GM18499 (cell line): ENCODE results near the gene FLNC.

Experiments
- ATAC-seq: cut with Tn5 transposase; IDR thresholded peaks from one replicate; pipeline ENCODE4 v1.9.1; 2021; ENCODE audit warnings: moderate number of reproducible peaks; ENCODE audit not compliant: insufficient read depth, unreplicated experiment

The FLNC gene

DNA sequence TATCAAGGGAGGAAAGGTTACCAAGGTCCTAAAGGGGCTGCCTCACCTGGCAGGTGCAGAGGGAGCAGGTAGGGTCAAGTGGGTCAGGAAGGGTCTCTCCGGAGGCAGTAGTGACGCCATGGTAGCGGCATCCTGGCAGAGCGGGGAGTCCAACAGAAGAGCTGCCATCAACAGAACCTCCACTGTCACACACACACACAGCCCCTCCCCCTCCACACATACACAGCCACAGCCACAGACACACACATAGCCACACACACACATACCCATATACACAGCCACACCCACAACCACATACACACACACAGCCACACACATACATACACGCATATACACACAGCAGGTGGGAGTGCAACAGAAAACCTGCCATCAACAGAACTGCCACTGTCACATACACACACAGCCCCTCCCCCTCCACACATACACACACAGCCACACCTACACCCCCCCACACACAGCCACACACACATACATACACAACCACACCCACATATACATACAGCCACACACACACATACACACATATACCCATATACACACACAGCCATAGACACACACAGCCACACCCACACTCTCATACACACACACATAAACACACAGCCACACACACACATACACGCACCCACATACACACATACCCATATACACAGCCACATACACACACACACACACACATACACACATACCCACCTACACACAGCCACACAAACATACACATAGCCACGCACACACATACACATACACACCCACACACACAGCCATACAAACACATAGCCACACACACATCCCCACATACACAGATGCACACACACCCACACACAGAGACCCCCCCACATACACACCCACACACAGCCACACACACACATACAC lies 57.2 kb downstream of the FLNC start:
- ATAC-seq = no peak

DNA sequence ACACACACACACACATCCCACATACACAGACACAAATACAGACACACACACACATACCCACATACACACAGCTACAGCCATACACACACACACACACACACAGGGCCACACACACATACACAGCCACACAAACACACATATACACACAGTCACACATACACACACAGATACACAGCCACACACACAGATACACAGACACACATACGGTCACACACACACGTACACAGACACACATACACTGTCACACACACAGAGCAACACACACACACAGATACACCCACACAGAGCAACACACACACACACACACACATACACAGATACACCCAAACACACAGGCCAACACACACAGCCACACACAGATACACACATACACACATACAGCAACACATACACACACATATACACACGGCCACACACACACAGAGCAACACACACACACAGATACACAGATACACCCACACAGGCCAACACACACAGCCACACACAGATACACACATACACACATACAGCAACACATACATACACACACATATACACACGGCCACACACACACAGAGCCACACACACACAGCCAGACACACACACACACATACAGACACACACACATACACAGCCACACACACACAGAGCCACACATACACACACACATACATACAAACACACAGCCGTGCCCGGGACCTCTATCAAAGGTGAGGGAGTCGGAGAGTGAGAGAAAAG lies 58.0 kb downstream of the FLNC start:
- ATAC-seq = no peak

DNA sequence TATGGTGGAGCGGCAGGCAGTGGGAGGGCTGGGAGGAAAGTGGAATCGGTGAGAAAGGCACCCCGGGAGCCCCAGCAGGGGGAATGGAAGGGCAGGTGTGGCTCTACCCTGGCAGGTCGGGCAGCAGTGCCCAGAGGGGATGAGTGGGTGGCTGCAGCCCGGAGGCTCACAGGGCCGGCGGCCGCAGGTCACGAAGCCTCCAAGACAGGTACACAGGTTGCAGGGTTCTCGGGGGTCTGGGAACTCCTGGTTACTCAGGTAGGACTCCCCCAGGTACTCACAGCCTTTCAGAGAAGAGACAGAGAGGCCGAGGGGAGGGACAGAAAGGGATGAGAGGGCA lies 58.5 kb downstream of the FLNC start:
- ATAC-seq = no peak

DNA sequence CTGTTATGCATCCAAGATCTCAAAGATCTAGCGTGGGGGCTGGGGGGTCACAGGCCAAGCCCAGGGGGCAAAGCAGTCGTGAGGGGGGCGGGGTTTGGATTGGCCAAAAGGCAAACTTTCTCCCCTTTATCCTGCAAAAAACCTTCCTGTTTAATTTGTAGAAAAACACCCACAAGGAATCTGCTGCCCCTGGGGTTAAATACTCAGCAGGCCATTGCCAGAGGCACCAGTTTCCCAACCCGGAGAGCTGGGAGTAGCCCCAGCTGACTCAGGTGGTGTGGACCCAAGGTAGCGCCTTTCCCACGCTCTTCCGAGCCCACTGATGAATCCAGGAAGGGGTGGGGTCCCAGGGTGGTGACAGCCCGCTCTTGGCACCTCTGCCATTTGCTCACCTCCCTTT lies 58.9 kb downstream of the FLNC start:
- ATAC-seq = no peak

DNA sequence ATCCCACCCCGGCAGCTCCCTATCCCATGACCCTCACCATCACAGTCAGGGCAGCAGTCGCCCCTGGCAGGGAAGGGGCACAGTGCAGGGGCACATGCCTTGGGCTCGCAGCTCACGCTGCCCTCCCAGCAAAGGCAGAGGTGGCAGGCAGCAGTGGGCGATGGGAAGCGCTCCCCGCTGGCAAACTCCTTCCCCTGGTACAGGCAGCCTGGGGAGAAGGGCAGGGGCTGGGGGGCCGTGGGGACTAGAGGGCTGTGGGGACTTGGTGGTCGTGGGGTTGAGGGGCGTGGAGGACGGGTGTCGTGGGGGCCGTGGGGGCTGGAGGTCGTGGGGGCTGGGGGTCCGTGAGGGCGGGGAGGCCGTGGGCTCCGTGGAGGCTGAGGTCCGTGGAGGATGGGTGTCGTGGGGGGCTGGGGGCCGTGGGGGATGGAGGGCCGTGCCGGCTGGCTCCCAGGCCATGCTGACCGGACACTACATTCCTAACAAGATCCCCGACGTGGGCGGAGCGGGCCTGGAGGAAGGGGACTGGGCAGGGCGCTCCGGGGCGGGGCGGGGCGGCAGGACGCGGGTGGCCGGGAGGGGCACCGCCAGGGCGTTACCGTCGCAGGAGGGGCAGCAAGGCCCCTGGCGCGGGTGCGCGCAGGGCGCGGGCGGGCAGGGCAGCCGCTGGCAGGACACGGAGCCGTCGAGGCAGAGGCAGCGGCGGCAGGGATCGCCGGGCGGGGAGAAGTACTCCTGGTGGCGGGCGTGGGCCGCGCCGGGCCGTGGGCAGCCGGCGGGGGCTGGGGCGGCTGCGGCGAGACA lies 60.3 kb downstream of the FLNC start:
- ATAC-seq = no peak

DNA sequence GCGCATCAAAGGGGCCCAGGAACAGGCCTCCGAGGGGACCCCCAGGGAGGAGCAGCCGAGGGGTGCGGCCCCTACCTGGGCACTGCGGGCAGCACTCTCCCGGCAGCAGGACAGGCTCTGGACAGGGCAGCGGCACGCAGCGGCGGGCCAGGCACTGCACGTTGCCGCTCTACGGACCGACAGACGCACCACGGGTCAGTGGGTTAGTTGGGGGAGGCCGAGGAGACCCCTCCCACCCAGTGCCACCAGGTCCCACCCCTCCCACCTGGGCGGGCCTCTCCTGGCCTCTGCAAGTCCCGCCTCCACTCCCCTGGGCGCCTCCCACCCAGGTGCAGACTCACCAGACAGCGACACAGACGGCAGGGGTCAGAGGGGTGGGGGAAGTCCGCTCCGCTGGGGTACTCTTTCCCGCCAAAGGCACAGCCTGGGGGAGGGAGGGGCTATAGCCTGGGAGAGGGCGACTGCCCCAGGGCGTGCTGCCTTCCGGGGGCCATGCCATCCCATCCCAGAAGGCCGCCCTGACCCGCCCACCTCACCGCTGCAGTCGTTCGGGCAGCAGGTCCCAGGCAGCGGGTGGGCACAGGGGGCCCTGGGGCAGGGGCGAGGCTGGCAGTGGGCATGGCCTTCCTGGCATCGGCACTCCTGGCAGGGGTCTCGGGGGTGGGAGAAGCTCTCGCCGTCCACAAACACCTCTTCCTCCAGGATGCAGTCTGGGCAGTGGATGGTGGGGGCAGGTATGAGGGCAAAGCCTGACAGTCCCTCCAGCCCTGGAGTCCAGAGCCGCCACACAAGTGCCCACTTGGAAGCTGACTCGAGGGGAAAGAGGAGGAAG lies 61.1 kb downstream of the FLNC start:
- ATAC-seq = no peak

DNA sequence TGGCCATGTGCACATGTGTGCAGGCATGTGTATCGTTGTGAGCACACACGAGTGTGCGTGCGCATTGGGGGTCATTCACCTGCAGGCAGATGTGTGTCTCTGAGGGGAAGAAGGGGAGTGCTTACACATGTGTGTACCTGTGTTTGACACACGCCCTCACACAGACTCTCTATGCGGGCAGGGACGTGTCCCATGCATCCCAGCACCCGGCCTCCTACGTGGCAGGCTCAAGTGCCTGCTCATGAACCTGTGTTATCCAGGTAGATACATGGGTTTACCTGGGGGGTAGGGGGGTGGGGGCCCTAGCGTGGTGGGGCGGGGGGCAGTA lies 61.7 kb downstream of the FLNC start:
- ATAC-seq = no peak

DNA sequence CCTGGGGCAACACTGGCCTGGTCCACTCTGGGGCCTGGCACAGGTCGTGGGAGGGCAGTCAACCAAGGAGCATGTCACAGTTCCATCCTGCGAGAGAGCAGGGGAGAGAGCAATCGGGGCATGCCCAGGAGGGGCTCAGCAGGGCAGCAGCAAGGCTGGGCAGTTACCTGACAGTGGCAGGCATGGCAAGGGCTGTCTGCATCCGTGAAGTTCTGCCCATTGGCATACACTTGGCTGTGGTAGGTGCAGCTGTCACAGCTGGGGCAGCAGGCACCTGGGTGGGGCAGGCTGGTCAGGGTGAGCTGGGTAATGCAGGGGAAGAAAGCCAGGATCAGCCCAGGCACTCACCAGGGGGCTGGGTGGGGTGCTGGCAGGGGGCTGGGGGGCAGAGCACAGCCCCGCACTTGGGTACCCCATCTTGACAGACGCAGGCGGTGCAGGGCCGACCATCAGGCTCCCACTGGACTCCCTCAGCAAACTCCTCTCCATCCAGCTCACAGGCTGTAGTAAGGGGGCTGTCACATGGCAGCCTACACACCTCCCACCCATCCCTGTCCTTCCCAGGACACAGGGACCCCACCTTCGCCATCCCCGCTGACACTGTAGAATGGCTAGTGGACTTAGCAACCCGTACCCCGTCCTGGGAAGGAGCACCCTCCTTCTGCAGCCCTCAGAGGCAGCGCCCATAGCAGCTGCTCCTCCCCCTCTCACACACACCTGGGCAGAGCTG lies 62.5 kb downstream of the FLNC start:
- ATAC-seq = no peak

DNA sequence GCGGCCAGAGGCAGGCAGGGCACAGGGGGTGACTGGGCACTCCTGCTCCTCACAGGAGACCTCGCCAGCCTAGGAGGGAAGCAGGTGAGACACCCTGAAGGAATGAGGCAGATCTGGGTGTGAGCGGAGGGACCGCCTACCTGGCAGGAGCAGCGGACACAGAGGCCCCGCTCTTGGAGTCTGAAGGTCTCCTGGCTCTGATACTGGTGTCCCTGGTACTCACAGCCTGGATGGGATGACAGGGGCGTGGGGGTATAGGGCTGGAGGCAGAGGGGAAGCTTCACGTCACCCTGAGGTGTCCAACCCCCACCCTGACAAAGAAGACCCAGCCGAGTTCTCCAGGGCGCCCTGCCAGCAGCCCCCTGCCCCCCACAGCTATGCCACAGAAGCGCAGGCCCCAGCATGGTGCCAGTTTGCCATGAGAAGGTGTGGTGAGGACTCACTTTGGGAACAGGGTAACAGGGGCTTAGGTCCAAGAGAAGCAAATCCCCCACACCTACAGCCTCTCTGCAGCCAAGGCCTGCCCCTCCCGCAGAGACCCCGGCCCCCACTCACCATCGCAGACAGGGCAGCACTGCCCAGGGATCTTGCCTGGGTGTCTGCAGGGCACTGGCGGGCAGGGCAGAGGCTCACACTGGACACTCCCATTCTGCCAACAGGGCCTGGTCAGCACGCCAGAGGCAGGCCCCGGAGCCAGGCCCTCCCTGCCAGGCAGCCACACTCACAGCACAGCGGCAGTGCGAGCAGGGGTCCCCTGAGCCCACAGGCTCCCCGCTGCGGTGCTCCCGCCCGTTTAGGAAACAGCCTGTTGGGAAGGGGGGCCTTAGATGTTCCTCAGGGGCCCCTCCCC lies 63.3 kb downstream of the FLNC start:
- ATAC-seq = no peak

DNA sequence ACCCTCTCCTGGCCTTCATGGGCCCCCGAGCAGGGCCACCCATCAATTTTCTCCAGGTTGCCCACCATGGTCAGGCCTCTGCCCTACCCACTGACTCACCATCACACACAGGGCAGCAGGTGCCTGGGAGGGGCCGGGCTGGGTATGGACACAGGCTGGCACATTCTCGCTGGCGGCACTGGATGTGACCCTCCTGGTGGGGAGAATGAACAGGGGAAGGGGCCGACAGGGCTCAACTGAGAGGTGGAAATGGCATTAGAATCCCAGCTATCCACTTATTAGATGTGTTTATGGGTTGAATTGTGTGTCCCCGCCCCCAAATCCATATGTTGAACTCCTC lies 63.9 kb downstream of the FLNC start:
- no peak for ATAC-seq

DNA sequence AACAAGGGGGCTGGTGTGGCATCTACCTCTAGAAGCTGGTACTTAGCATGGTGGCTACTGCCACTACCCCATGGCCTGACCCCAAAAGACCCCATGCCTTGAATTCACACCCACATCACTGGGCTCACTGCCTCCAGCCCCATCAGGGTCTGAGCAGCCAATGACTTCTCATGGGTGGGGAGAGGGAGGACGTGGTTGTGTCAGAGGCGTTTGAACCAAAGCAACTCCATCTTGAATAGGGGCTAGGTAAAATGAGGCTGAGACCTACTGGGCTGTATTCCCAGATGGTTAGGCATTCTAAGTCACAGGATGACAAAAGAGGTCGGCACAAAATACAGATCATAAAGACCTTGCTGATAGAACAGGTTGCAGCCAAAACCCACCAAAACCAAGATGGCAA lies 65.1 kb downstream of the FLNC start:
- ATAC-seq = no peak

DNA sequence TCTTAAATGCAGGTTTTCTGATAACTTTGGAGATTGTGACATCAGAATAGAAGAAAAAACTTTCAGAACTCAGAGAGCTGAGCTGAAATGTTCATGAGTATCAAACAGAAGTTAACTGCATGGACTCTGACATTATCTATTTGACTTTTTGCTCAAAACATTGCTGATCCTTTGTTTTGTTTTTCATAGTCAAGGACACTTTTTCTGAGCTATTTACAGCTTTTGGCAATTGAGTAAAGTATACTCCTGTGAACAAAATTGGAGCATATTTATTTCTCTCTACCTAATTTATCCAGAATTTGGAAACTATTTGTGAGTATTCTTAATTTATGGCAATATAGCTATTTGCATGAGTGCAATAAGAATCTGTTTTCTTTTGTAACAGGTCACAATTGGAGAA lies 69.2 kb downstream of the FLNC start:
- no peak for ATAC-seq

DNA sequence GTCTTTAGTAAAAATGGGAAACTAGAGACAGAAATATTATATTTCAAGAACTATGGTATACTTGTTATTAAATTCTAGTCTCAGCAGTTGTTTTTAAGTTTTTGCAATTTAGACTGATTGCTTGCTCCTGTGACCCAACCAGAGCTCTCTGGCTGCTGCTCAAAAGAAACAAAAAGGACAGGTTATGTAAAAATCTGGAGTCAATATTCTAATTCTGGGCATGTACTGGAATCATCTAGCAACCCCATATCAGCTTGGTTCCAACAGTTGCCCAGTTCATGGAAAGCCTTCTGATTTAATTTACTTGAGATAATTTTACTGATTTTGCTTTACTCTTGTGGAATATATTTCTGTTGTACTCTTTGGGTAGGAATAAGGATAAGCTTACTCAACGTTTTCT lies 70.0 kb downstream of the FLNC start:
- ATAC-seq = no peak

DNA sequence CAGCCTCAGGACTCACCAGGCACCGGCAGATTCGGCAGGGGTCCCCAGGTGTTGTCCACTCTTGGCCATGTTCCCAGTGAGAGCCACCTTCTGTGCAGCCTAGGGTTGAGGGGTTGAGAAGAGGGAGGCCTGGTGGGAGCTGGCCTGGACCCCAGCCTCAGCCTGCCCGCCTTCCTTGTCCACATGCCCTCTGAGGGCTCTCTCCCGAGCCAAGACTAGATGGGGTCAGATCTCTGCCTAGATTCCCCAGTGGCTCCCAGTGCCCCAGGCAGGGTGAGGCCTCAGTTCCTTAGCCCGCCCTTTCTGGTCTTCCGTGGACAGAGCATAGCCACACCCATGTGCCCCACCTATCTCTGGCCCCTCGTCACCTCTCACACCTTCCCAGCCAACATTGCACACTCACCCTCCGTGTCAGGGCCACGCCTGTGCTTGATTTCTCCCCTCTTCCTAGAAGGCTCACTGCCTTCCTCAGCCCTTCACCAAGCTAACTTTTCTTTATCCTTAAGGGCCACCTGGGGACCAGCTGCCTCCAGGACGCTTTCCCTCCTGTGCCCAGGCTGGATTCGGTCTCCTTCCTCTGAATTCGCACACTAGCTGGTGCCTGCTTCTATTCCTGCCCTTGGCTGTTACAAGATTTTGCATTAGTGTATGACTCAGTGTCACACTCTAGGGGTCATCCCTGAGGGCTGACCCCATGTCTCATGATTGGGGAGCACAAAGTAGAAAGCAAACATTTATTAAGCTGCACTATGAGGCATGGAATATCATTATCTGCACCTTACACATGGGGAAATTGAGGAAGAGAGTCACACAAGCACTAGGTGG lies 72.8 kb downstream of the FLNC start:
- no peak for ATAC-seq

DNA sequence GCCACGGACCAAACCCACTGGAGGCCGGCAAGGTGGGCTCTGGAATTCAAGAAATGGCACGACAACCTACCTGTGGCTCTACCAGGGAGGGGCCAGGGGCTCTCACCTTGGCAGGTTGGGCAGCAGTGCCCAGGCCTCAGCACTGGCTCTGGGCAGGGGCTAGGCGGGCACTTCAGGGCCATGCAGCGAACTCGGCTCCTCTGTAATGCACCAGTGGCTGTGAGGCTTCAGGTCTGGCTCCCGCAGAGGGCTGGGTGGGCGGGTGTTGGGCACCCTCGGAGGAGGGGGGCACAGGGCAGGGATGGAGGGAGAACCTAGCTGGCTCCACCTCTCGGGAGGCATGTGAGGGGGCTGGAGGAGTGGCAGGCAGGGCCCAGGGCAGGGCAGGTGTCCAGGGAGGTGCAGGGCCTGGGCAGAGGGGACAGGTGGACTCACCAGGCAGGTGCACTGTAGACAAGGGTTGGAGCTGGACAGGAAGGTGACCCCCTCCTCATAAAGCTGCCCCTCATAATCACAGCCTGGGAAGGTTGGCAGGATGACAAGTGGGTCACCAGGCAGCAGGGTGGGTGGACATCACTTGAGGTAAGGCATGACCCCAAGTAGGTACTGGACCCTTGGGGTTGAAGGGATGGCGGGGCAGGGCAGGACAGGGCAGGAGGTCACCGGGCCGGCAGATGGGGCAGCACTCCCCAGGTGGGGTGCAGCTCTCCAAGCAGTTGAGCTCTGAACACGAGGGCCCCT lies 73.6 kb downstream of the FLNC start:
- no peak for ATAC-seq

DNA sequence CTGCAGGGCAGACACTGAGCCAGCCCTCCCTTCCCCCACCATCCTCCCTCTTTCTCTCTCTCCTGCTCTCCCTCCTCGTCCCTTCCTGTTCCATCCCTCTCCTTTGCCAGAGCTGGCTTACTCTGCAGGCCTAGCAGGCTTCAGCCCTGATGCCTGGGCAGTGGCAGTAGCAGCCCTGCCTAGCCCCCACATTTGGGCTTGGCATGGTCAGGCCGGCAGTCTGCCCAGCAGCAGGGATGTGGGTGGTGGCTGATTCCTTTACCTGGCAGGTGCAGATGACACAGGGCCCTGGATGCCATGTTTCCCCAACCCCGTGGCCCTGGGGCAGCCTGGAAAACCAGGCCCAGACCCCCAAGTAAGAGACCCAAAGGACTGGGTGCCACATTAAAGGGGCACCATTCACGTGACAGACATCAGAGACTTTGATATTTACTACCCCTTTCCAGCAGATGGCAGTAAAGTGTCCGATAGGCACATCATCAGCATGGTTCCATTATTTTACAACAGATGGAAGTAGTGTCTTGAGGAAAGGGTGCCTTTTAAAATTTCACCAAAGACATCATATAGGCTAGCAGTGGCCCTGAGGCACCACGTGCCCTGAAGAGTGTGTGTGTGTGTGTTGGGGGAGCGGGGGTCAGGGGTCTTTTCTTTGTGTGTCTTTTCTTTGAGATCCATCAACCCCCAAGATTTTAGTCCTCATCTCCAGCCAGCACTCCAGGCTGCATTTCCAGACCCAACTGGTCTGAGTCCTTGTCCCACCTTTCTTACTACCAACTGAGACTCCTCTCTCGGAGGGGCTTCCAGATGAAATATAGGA lies 74.4 kb downstream of the FLNC start:
- no peak for ATAC-seq
